Suppressor macrophage treated with lipopolysaccharide for 1 hour (primary cell): Measurements from ENCODE around the gene AQP12A.
"Not testable (repeated sequence)": the region's sequence is repeated elsewhere in the genome, so short reads cannot be mapped to it uniquely, and the experiment has no call there.

Experiments used
- DNase-seq, 3 donors: peaks; one replicate each; pipeline ENCODE4 v3.0.0-alpha.2; 2020 to 2022

The AQP12A gene

DNA sequence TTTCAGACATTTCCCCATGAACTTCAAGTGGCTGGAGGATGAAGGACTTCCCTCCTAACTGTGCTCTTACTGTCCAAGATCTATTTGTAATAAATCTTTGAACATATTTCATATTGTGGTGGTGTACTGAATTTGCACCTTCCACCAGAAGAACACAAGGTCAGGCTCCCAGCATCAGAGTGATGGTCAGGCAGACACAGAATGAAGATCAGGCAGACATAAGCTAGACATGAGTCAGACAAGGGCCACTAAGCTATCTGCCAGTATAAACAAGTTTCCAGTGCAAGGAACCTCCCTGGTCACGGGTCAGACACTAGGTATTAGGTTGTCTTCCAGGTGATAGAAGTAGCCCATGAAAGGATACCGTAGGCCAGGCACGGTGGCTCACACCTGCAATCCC lies 29.0 kb upstream of the AQP12A start:
- DNase-seq: no peak

DNA sequence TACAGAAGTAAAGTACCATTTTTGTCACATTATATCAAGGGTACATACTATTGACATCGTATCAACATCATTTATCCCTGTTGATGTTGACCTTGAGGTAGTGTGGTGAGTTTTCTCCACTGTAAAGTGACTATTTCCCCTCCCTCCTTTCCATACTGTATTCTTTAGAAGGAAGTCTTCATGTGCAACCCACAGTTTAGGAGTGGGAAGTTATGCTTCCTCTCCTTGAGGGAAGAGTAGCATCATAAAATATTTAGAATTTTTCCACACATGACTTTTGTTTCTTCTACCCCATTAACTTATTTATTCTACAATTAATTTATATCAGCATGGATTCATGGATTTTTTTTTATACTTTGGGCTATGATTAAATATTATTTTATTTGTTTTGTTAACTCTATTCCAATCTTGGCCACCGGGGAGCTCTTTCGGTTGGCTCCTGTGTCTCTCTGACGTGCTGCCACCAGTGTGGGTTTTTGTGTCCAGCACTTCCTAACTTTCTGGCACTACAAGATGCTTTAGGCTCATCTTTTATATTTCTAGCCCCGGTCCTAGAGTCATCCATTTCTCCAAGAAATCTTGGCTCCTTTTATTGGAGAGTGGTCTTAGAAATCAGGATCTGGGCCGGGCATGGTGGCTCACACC lies 28.0 kb upstream of the AQP12A start:
- DNase-seq: peak; percentile 24 to 53 (median 41)

DNA sequence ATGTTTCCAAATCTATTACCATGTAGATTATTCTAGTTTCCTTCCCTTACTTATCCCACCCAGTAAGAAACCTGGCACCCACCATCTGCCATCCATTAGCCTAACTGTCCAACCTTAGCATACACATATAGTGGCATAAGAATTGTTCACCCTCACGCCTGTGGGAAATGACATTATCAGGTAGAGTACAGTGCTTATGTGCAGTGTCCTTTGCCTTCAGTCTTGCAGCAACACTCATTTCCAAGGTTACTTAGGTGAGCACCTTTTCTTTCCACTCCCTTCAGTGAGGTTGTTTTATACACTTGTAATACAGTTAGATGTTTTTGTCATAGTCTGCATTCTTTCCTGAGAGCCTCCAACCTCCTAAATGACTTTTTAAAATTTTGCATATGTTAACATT lies 27.0 kb upstream of the AQP12A start:
- no peak for DNase-seq

DNA sequence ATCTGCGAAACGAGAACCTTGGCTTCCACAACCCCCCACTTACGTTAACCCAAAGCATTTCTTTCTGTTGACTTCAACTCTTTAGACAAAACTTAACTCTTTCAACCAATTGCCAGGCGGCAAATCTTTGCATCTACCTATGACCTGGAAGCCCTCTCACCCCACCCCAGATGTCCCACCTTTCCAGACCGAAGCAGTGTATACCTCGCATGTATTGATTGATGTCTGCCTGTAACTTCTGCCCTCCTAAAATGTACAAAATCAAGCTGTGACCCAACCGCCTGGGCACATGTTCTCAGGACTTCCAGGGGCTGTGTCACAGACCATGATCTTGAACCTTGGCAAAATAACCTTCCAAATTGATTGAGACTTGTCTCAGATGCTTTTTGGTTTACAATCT lies 21.3 kb upstream of the AQP12A start:
- DNase-seq: no peak

DNA sequence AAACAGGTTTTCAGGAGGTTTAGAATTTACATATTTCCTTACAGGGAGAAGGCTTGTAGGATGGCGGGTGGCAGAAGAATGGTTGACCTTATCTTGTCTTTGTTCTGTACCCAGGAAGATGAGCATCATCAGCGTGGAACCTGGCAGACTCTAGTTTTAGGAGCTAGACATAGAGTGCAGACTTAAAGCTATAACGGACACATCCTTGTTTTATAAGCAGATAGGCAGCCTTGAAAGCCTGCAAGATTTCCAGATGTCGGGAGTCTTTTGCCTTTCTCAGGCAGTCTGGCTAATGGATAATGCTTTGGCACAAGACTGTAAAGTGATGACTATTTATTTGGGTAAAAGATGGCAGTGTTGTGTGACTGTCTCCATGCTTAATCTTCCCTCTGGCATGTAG lies 20.7 kb upstream of the AQP12A start:
- DNase-seq: no peak

DNA sequence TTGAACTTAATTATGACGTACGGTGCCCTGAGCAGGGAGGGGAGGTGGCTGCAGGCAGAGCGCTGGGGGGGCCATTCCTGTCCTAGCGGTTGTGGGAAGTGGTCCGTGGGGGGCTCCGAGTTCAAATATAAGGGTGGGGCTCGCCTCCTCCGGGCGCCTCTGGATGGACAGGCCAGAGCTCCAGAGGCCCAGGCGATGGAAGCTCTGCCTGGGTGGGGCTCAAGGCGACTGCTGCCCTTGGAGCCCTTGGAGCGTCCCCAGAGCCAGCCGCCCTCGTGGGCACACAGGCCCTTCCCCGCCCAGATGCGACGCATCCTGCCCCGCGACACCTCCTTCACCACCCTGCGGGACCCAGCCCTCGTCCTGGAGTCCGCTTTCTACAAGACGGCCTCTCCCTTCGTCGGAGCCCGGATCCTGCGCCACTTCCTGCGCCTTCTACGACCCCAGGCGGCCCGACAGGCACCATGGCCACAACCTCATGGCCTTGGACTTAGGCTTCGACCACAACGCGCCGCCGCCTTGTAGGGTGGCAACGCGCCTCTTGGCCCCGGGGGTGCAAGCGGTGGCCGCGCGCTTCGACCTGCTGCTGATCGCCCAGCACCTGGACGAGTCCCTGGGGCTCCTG lies 19.5 kb upstream of the AQP12A start:
- DNase-seq: no peak

DNA sequence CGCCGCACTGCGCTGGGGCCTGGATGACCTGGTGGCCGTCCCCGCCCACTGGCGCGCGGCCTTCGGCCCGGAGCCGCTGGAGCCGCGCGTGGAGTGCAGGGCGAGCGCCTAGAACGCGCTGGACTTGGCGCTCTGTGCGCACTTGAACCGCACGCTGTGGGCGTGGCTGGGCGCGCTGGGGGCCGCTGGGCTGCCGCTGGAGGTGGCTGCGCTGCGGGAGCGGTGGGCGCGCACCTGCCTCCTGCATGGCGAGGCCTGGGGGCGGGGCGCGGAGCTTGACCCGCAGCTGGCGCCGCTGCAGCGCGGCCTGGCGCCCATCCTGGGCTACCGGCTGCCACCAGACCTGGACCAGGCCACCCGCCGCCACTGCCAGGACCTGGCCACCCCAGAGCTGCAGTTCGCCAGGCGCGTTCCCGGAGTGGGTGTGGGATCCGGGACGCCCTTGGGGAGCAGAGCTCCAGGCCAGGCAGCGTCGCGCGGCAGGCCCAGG lies 18.9 kb upstream of the AQP12A start:
- no peak for DNase-seq

DNA sequence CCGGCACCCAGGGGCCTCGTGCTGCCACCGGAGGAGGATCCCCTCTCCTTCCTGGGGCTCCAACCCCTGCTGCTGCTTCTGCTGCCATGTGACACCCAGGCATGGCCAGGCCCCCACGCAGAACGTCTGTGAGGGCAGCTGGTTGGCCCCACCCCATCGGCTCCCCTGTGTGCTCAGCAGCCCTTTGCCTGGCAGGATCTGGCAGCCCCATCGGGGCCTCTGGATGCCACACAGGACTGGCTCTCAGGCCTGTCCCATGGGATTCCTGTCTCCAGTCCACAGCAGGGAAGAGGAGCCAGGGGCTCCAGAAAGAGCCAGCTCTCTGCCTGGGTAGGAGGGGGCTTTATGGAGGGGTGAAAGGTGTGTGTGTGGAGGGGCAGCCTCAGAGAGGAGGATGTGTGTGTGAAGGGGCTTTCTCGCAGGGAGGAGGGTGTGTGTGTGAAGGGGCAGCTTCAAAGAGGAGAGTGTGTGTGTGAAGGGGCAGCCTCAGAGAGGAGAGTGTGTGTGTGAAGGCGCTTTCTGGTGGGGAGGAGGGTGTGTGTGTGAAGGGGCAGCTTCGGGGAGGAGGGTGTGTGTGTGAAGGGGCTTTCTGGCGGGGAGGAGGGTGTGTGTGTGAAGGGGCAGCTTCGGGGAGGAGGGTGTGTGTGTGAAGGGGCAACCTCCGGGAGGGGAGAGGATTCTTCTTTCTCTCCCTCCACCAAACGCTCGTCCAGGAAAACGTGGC lies 17.0 kb upstream of the AQP12A start:
- DNase-seq: not testable (repeated sequence)

DNA sequence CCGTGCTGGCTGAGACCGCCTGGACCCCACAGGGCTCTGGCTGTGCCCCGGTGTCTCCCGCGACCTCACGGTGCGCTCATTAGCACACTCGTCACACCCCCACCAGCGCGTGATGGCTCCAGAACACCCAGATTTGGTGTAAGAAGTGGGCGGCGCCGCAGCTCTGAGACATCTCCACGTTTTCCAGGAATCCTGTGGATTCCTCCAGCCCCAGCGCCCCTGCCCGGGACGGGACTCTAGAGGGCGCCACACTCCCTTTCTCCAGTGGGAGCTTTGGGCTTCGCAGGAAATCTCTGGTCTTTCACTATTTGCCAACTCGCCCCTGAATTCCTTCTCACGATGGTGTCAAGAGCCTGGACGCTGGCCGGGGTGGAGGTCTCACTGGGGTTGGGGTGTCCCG lies 16.3 kb upstream of the AQP12A start:
- DNase-seq: not testable (repeated sequence)

DNA sequence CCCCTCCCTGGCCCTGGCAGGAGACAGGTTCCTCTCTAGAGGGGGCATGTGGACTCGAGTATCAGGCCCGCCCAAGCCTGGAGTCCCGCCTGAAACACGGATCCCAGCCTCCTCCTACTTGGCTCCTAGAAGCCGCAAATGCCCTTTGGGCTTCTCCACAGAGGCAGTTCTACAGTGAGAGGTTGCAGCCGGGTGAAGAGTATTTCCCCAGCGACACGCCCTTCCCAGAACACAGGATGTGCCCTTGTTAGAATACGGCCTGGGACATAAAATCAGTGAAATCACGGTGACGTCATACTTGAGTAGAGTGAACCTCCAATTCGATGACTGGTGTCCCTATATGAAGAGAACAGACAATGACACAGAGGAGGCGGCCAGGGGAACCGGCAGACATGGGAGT lies 13.6 kb upstream of the AQP12A start:
- not testable (repeated sequence) for DNase-seq

DNA sequence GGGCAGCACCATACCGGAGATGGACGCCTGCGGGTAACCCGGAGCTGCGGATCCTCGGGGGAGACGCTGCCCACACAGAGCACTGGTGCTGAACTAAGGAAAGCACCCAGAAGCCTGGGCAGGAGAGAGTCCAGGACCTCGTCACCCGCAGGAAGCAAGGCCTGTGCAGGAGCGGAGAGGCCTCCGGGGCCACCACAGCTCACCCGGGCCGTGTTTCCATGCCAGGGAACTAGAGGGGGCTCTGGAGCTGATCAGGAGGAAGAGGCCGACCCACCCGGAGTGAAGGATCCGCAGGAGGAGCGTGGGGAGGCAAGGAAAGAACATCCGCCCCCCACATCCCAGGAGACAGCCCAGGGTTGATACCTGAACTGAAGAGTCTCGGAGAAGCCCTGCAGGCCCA lies 12.8 kb upstream of the AQP12A start:
- not testable (repeated sequence) for DNase-seq

DNA sequence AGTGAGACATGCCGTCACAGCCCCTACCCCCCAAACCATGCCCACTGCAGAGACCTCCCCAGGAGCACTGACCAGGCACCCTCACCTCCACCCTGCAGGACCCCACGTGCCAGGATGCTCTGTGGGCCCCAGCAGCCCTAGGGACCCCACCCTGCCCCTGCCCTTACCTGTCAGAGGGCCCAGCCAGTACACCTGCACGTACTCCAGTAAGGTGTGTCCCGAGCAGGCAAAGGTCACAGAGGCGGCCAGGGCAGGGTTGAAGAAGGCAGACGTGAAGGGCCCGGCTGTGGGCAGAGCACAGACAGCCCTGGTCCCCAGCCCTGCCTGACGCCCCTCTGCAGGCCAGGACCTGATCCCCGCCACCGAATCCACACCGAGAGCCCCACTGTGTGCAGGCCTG lies 11.5 kb upstream of the AQP12A start:
- DNase-seq: not testable (repeated sequence)

DNA sequence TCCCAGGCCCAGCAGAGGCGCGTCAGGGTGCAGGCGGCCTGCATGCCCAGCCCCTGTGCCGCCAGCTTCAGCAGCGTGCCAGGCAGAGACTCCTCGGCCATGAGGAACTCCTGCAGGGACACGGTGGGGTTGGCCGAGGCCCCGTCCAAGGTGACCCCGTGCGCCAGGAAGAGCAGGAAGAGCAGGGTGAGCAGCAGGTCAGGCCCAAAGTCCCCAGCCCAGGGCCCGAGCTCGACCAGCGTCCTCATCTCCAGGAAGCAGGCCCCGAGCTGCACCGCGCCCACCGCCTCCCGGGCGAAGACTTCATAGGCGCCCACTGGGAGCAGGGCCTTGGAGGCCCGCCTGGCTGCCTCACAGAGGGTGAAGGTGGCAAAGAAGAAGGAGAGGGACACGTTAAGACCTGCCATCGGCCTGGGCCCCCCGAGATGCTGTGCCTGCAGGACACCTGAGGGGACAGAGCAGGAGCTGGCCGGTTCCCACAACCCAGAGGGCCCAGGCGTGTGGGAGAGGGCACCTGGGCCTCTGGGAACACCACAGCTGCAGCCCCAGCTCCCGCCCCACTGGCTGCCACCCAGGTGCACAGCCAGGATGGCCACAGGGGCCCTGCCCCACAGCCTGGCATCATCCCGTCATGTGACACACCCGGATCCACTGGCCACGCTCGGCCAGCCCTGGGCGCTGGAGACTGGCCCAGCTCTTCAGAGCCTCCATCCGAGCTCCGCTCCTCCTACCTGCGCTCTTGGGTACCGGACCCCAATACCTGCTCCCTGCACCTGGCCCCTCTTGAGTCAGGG lies 9.0 kb upstream of the AQP12A start, which contains the start of gene AQP12B:
AQP12B (minus strand) TSS at position 455 of the 794 bp plus-strand sequence; CDS start at position 407, 48 bp downstream.
- DNase-seq: not testable (repeated sequence)

DNA sequence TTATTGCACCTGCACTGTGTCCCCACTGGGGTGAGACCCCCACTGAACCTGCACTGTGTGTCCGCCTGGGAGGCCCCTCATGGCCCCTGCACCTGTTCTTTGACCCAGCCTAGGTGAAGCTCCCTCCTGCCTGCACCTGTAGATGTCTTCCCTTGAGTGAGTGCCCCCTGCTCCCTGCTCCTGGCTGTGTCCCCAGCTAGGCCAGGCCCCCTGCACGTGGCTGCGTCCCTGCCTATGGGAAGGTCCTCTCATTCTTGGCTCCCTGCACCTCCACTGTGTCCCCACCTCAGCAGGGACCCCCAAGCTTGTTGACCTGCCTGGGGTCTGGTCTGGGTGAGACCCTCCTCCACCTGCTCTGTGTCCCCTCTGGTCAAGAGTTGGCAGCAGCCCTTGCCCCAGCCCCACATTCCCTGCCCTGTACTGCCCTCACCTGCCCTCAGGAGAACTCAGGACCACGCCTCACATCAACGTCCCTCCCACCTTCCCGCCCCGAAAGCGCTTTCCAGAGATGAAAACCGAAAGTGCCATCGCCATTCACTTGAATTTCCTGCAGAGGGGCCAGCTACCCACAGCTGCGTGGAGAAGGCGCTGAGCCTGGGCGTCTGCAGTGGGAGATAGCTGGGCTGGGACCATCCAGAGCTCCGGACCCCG lies 8.2 kb upstream of the AQP12A start:
- not testable (repeated sequence) for DNase-seq

DNA sequence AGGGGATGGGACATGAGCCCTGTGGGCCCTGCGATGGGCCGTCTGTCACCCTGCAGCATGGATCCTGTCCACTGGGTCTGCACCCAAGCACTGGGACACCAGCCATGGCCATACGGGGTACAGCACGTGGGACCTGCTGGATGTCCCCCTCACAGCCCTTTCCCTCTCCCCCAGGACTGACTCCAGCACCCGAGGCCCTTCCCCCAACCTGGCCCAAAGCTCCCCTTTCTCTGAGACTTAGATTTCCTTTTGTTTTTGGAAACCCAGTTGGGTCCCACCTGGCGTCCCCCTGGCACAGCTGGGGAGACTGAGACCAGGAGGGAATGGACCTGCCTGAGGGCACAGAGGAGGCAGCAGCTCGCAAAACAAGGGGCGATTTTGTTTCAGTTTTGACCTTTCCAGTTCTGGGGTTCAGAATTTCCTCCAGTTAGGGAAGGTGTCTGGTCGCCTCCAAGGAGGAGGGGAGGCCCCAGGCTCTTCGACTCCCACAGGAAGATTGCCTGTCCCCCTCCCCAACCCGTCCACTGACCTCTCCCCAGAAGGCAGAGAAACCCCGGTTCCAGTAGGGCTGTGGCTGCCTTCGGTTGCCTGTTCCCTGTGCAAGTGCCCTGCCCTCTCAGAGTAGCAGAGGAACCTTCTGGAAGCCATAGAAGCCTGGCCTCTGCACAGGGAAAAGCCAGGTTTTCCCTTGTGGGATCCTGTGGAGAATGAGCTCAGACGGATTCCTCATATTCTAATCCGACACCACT lies 7.5 kb upstream of the AQP12A start:
- DNase-seq: peak in 1 of 3 donors; percentile 10

DNA sequence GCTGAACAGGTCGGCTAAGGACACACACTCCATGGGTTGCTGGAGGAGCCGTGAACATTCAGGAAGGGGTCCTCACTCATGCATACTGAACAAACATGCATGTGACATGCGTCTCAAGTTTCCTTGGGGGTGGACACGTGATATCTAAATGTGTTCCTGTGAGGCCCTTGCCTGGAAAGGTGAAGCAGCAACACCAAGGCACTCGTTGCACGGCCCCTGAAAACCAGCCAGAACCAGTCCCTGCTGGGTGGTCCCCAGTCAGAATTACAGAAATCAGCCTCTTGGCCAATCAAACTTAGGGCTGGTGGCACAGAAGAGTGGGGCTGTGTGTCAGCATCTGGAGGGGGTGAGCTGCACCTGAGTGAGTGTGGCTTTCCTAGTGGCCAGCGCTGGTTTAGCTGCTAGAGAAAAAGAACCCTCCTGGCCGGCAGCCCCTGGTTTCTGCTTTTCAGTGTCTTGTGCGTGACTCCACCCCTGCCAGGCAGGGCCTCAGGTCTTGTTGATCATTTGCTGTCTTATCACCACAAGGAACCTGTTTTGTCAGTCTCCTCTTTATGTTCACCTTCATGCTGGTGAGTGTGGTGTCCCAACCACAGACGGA lies 5.8 kb upstream of the AQP12A start:
- DNase-seq: peak in 1 of 3 donors; percentile 17

DNA sequence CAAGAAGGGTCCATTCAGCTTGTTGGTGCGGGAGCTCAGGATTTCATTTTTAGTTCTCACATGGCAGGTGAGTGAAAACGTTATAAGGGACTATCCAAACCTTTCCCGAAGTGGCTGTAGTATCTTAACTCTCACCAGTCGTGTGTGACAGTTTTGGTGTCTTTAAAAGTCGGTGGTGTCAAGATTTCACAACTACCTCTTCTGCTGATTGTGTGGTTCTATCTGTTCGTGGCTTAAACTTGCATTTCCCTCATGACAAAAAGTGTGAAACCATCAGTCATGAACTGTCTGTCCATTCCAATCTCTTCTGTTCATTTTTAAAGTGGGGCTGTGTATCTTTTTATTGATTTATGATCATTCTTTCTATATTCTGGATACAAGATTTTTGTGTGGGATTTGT lies 5.2 kb upstream of the AQP12A start:
- peak in 1 of 3 donors; percentile 14 for DNase-seq

DNA sequence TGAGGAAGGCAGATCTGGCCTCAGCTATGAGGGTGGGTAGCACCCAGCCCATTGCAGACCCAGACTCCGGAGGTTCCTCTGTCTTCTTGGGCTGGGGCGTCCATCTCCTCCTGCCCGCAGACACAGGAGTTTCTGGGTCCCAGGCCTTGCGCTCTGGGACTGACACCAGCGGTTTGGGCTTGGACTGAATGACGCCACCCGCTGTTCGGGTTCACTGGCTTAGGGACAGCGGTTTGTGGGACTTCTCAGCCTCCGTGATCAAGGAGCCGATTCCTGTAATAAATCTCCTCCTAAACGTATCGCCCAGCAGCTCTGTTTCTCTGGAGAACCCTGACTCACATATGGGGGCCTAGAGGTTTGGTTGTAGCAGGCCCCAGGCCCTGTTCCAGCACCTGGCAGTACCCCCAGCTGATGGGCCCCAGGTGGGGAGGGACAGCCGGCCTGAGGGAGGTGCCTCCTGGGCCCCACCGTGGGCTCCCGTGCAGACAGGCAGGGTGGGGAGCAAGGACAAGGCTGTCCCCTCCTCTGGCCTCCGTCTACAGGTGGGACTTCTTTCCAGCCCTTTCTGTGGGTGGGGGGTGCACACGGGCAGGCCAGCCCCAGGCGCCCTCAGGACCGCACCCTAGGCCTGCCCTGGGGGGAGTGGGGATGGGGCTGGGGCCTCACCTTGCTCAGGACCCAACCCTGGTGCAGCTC lies 4.5 kb upstream of the AQP12A start:
- no peak for DNase-seq

DNA sequence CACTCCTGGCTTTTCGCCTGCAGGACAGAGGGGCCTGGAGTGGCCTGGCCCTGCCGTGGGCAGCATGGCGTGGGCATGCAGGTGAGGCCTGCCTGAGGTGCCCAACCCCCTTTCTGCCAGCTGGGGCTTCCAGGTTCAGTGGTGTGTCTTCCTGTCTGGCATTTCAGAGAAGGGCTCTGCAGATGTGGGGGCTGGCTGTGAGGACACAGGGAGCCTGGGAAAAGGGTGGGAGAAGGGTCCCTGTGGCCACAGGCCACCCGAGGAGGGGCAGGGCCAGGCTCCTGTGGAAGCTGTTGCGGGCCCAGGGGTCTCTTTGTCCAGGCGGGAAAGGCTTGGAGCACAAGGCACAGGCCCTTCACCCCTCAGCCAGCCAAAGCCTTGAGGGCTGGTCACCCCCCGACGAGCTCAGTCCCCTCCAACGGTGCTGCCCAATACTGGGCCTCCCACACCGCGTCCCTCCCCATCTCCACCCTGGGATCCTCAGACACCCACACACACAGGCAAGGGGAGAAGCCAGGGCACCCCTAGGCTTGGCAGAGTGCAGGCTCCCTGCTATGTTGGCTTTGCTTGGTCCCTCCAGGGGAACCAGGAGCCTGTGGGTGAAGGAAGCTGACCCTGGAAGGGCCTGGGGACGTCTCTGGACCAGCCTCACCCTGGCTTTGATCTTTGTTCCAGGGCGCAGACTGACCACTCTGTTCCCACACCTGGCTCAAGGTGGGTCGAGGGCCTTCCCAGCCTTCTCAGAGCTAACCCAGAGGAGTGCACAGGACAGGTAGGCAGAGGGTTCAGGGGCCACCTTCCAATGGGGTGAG lies 3.7 kb upstream of the AQP12A start:
- DNase-seq: no peak

DNA sequence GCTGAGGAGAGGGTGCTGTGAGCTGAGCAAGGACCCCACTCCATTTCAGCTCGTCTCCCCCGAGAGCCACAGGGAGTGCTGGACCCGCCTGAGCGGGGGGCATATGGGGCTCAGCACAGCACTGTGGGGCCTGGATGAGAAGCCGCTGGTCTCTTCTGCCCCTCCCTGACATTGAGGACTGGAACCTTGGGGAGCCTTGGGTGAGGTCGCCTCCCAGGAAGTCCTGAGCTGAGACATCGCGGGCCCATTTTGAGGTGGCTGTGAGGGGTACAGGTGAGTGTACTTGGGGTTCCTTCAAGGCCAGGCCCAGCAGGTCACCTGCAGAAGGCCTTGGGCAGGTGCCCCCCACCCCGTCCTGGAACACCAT lies 3.1 kb upstream of the AQP12A start:
- no peak for DNase-seq
